NCI-H2196 (cell line): ENCODE data around the gene DLL3.
A peak's percentile ranks its signal among the peaks of the same experiment; 100 is the strongest.
"Not testable (repeated sequence)": the region's sequence is repeated elsewhere in the genome, so short reads cannot be mapped to it uniquely, and the experiment has no call there.

Experiments
- DNase-seq: peaks from one replicate; lab custom pipeline; 2025; ENCODE audit not compliant: unreplicated experiment; lab: John Stamatoyannopoulos, UW

The DLL3 gene

GRCh38 chr19:39498798-39499642 lies at the start of gene DLL3:
Gene DLL3 (plus strand): TSS chr19:39498947. CDS start chr19:39498975, 28 bp downstream.
- DNase-seq: peak; percentile 61

- DNase-seq: no peak
Observed at GRCh38 chr19:39449116-39449797, 49.5 kb upstream of the DLL3 start.

DNA sequence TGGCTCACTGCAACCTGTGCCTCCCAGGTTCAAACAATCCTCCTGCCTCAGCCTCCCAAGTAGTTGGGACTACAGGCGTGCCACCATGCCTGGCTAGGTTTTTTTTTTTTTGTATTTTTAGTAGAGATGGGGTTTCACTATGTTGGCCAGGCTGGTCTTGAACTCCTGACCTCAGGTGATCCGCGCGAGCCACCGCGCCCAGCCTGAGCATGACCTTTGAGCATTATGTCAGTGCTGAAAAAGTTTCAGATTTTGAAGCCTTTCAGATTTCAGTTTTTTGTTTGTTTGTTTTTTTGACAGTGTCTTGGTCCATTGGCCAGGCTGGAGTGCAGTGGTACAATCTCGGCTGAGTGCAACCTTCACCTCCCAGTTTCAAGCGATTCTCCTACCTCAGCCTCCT lies 47.5 kb upstream of the DLL3 start:
- DNase-seq: not testable (repeated sequence)

DNA sequence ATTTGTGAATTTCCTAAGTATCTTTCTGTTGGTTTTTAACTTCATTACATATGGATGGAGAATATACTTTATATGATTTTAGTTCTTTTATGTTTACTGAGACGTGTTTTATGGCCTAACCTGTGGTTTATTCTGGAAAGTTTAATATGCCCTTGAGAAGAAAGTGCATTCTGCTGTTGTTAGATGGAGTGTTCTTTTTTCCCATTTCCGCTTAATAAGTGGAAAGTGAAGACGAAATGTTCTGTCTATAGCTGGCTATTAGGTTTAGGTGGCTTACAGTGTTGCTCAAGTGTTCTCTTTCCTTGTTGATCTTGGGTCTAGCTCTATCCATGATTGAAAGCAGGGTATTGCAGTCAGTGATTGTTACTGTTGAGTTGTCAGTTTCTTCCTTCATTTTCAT lies 35.3 kb upstream of the DLL3 start:
- DNase-seq: no peak

- DNase-seq: no peak
Observed at GRCh38 chr19:39465956-39466747, 32.6 kb upstream of the DLL3 start.

GRCh38 chr19:39467941-39468340 lies 30.8 kb upstream of the DLL3 start:
- DNase-seq: no peak

- no peak for DNase-seq
Observed at GRCh38 chr19:39469036-39469435, 29.7 kb upstream of the DLL3 start.

DNA sequence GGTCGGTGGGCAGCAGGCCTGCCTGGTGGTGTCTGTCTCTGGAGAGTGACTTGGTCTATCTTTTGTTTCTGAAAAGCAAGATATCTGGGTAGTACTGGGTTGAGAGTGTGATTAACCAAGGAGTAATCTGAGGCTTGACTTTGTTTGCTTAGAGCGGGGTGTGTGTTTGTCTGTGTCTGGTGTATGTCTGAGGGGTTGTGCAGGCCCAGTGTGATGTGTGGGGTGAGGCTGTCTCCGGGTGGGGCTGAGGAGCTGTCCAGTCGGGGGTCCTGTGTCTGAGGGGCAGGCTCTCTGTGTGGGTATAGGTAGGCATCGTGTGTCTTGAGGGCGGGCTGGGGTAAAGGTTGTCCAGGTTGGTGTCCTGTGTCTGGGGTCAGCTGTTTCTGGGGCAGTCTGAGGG lies 29.2 kb upstream of the DLL3 start:
- DNase-seq: no peak

DNA sequence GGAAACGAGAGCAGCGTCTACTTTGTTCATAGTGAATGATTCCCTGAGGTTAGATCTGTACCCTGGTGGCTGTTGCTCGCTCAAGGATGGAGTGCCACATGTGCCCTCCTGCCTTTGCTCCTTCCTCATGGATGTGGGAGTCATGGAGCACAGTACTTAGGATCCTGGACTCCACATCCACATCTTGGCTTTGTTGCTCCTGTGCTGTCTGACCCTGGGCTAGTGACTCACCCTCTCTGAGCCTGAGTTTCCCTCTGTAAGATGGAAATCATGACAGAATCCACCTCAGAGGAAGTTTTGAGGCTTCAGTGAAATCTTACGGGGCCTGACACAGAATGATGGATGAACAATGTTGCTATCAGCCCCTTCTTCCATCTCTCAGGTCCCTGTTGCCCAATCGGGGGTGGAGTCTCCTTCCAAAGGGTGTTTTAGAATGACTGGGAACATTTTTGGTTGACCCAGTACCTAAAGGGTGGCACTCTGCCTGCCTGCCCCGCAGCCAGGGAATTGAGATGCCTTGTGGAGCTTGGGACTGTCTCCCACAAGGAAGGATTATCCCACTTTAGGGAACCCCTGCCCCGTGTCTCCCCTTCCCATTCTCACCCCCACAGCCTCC lies 27.9 kb upstream of the DLL3 start:
- no peak for DNase-seq

- DNase-seq: no peak
Observed at GRCh38 chr19:39471756-39472536, 26.8 kb upstream of the DLL3 start.

DNA sequence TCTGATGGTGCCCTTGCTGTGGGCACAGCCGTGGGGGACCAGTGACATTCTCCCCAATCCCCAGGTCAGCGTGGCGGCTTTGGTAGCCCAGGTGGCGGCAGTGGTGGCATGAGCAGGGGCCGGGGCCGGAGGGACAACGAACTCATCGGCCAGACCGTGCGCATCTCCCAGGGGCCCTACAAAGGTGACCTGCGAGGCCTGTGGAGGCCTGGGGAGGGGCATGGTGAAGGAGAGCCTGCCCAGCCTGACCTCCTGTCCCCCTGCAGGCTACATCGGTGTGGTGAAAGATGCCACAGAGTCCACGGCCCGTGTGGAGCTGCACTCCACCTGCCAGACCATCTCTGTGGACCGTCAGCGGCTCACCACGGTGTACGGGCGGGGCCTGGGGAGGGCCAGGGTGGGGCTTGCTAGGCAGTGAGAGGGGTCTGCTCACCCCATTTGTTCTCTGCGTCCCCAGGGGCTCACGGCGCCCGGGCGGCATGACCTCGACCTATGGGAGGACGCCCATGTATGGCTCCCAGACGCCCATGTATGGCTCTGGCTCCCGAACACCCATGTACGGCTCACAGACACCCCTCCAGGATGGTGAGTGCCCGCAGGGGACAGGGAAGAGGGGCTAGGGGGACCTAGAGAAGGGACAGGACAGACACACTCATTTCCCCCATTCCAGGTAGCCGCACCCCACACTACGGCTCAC lies 25.9 kb upstream of the DLL3 start:
- DNase-seq: no peak

GRCh38 chr19:39473443-39473960 lies 25.2 kb upstream of the DLL3 start:
- DNase-seq: no peak

- peak; percentile 45 for DNase-seq
Observed at GRCh38 chr19:39474139-39474620, 24.6 kb upstream of the DLL3 start.

- no peak for DNase-seq
Observed at GRCh38 chr19:39475748-39476147, 23.0 kb upstream of the DLL3 start.

DNA sequence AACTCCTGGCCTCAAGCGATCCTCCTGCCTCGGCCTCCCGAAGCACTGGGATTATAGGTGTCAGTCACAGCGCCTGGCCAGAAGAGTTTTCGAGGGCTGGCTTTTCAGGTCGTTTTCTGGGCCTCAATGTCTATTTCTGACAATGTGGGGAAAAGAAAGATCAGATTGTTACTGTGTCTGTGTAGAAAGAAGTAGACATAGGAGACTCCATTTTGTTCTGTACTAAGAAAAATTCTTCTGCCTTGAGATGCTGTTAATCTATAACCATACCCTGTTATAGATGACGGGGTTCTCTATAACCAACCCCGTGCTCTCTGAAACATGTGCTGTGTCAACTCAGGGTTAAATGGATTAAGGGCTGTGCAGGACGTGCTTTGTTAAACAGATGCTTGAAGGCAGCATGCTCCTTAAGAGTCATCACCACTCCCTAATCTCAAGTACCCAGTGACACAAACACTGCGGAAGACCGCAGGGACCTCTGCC lies 19.4 kb upstream of the DLL3 start:
- not testable (repeated sequence) for DNase-seq

GRCh38 chr19:39479916-39480315 lies 18.8 kb upstream of the DLL3 start:
- DNase-seq: no peak

- peak; percentile 96 for DNase-seq
Observed at GRCh38 chr19:39480337-39481228, 18.2 kb upstream of the DLL3 start, which contains the start of gene TIMM50. Gene TIMM50 (plus strand): TSS chr19:39480838. CDS start chr19:39480854, 16 bp downstream.

GRCh38 chr19:39481229-39481545 lies 17.6 kb upstream of the DLL3 start:
- DNase-seq: no peak
